Loucy (cell line): ENCODE data around the gene MYCT1.

Source experiments
- H2AFZ ChIP-seq: fragments of 200-600 bp; sonication (generic); 2 replicates; pipeline ENCODE4 v1.6.0; 2016; ENCODE audit warnings: antibody characterized with exemption, mild to moderate bottlenecking, low read length, moderate library complexity
- H3F3A ChIP-seq: fragments of 200-600 bp; 2 replicates; pipeline ENCODE4 v1.6.0; 2016; ENCODE audit warnings: antibody characterized with exemption, low read depth, mild to moderate bottlenecking
- H3K27me3 ChIP-seq: fragments of 200-600 bp; sonication (generic); 2 replicates; pipeline ENCODE4 v1.6.1; 2014; ENCODE audit warnings: low read length, mild to moderate bottlenecking; ENCODE audit not compliant: insufficient read depth, poor library complexity, severe bottlenecking
- H3K36me3 ChIP-seq: fragments of 200-600 bp; sonication (generic); 2 replicates; pipeline ENCODE4 v1.6.1; 2016; ENCODE audit warnings: low read length; ENCODE audit not compliant: insufficient read depth
- H3K4me1 ChIP-seq: fragments of 200-600 bp; sonication (generic); 2 replicates; pipeline ENCODE4 v1.5.1; 2014; ENCODE audit warnings: low read length, mild to moderate bottlenecking; ENCODE audit not compliant: insufficient read depth, poor library complexity, severe bottlenecking
- H3K4me2 ChIP-seq: fragments of 200-600 bp; sonication (generic); 2 replicates; pipeline ENCODE4 v1.6.0; 2014; ENCODE audit warnings: antibody characterized with exemption, low read length, low read depth, mild to moderate bottlenecking; ENCODE audit not compliant: poor library complexity, severe bottlenecking
- H3K4me3 ChIP-seq: fragments of 200-600 bp; sonication (generic); 2 replicates; pipeline ENCODE4 v1.5.1; 2014; ENCODE audit warnings: low read length, mild to moderate bottlenecking, mixed read lengths; ENCODE audit not compliant: poor library complexity, severe bottlenecking
- H3K79me2 ChIP-seq: fragments of 200-600 bp; sonication (generic); 2 replicates; pipeline ENCODE4 v1.6.1; 2014; ENCODE audit warnings: low read length; ENCODE audit not compliant: insufficient read depth
- H3K9ac ChIP-seq: fragments of 200-600 bp; sonication (generic); 2 replicates; pipeline ENCODE4 v1.6.0; 2014; ENCODE audit warnings: mild to moderate bottlenecking, low read depth, low read length, moderate library complexity; ENCODE audit not compliant: poor library complexity, severe bottlenecking
- H3K9me2 ChIP-seq: fragments of 200-600 bp; sonication (generic); replicated peaks from 2 replicates; pipeline ENCODE4 v1.6.1; 2016; ENCODE audit warnings: low read depth, low read length, mixed read lengths
- H3K9me3 ChIP-seq: fragments of 200-600 bp; sonication (generic); 2 replicates; pipeline ENCODE4 v1.6.1; 2014; ENCODE audit warnings: mild to moderate bottlenecking, antibody characterized with exemption, low read length, low read depth; ENCODE audit not compliant: insufficient read depth
- H4K20me1 ChIP-seq: fragments of 200-600 bp; sonication (generic); 2 replicates; pipeline ENCODE4 v1.6.0; 2014; ENCODE audit warnings: antibody characterized with exemption, low read length, mild to moderate bottlenecking; ENCODE audit not compliant: insufficient read depth, poor library complexity, severe bottlenecking
- CTCF ChIP-seq: fragments of 200-600 bp; sonication (generic); conservative IDR thresholded peaks from 2 replicates; pipeline ENCODE4 v1.5.1; 2014; ENCODE audit warnings: mild to moderate bottlenecking, antibody characterized with exemption, low read length
- EZH2phosphoT487 ChIP-seq: fragments of 200-600 bp; IDR thresholded peaks from 2 replicates; pipeline ENCODE4 v1.6.1; 2018; ENCODE audit warnings: antibody characterized with exemption, mild to moderate bottlenecking, moderate library complexity, borderline replicate concordance

The MYCT1 gene

GRCh38 chr6:152697634-152698033 lies at the start of gene MYCT1:
Gene MYCT1, plus strand, starts transcription at chr6:152697897. Its CDS starts 6 bp downstream, at chr6:152697903.
- Histone ChIP-seq H3K36me3 (no peaks in the 10 kb centered on the region), H3K4me2 (no peak within 1 kb of the TSS), H3K9me2 (no peaks in the 10 kb centered on the region), H3K27me3 (no peaks in the 10 kb centered on the region), H4K20me1 (no peaks in the 10 kb centered on the region), H3F3A (no peaks in the 10 kb centered on the region), H2AFZ (no peak within 1 kb of the TSS), H3K79me2 (no peaks in the 10 kb centered on the region), H3K4me1 (no peaks in the 10 kb centered on the region), H3K4me3 (no peak within 1 kb of the TSS), H3K9ac (no peak within 1 kb of the TSS), H3K9me3 (no peaks in the 10 kb centered on the region)
- TF ChIP-seq CTCF (no peak), EZH2phosphoT487 (no peak)

GRCh38 chr6:152648105-152648504 lies 49.6 kb upstream of the MYCT1 start:
- Histone ChIP-seq H3K27me3 (no peaks in the 10 kb centered on the region), H3K9me2 (no peaks in the 10 kb centered on the region), H3K4me3 (no peak overlapping the region), H2AFZ (no peak overlapping the region), H3K79me2 (no peaks in the 10 kb centered on the region), H3K4me1 (no peaks in the 10 kb centered on the region), H3K36me3 (no peaks in the 10 kb centered on the region), H3K9ac (no peak overlapping the region), H3F3A (no peaks in the 10 kb centered on the region), H3K4me2 (no peak overlapping the region), H4K20me1 (no peaks in the 10 kb centered on the region), H3K9me3 (0 out of 2 replicates have a peak, but pooled peaks cover 3% of the 10 kb centered on the region)
- no peak for TF ChIP-seq EZH2phosphoT487

GRCh38 chr6:152651986-152652385 lies 45.7 kb upstream of the MYCT1 start:
- H3K36me3 ChIP-seq: no peaks in the 10 kb centered on the region
- H3F3A ChIP-seq: no peaks in the 10 kb centered on the region
- H3K4me1 ChIP-seq: no peaks in the 10 kb centered on the region
- H3K9ac ChIP-seq: no peak overlapping the region
- TF ChIP-seq CTCF (no peak), EZH2phosphoT487 (no peak)
- H3K4me2 ChIP-seq: no peak overlapping the region
- no peak overlapping the region for H3K4me3 ChIP-seq
- H3K9me3 ChIP-seq: 0 out of 2 replicates have a peak, but pooled peaks cover 3% of the 10 kb centered on the region
- H4K20me1 ChIP-seq: no peaks in the 10 kb centered on the region
- no peaks in the 10 kb centered on the region for H3K27me3 ChIP-seq
- no peaks in the 10 kb centered on the region for H3K9me2 ChIP-seq
- H2AFZ ChIP-seq: no peak overlapping the region
- no peaks in the 10 kb centered on the region for H3K79me2 ChIP-seq

GRCh38 chr6:152661776-152662175 lies 35.9 kb upstream of the MYCT1 start:
- Histone ChIP-seq H3K36me3 (no peaks in the 10 kb centered on the region), H3F3A (no peaks in the 10 kb centered on the region), H3K27me3 (no peaks in the 10 kb centered on the region), H3K9me3 (no peaks in the 10 kb centered on the region), H2AFZ (no peak overlapping the region), H3K79me2 (no peaks in the 10 kb centered on the region), H3K9ac (no peak overlapping the region), H3K4me3 (no peak overlapping the region), H3K9me2 (no peaks in the 10 kb centered on the region), H3K4me1 (no peaks in the 10 kb centered on the region), H4K20me1 (no peaks in the 10 kb centered on the region), H3K4me2 (no peak overlapping the region)
- TF ChIP-seq CTCF (no peak), EZH2phosphoT487 (no peak)
